ENCODE results near the gene IL10RB. TPM values are rescaled to one million over a fixed set of nuclear protein-coding genes. Genes with fewer than 3 reads are reported as not detected.

Gene IL10RB
- total and polyA plus RNA-seq, 2 experiments from 2014 or later, result 2.2 to 2.5 TPM

DNA sequence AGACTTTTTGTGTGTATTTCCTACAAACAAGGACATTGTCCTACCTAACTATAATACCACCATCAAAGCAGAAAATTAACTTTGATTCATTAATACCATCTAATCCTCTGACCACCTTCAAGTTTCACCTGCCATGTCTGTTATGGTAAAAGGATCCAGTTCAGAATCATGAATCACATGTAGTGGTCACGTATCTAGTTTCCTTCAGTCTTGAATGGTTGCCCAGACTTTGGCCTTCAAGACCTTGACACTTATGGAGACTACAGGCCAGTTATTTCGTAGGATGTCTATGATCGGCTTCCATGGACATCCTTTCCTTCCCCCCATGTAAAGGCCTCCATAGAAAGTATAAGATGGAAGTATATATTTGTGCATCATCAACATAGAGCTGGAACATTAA is 46.9 kb upstream of the IL10RB start:
- Mint-ChIP-seq H3K4me3 (no peak overlapping the region), H3K4me1 (peaks cover 16% of the 10 kb centered on the region), H3K27me3 (ENCODE audit: insufficient read depth, low read depth, poor library complexity) (peaks cover 5% of the 10 kb centered on the region), H3K36me3 (ENCODE audit: low read depth) (no peaks in the 10 kb centered on the region; the same call in 2 of the 3 replicates), H3K27ac (no peak overlapping the region), H3K9me3 (peaks cover 7% of the 10 kb centered on the region; the same call in 2 of the 3 replicates)
- Histone ChIP-seq H3K4me1 (ENCODE audit: insufficient read depth) (peaks cover 9% of the 10 kb centered on the region), H3K36me3 (ENCODE audit: insufficient read depth) (no peaks in the 10 kb centered on the region), H3K79me2 (replicated peaks; ENCODE audit: insufficient read depth) (no peaks in the 10 kb centered on the region), H3K27me3 (ENCODE audit: insufficient read depth) (0 out of 2 replicates have a peak, but pooled peaks cover 3% of the 10 kb centered on the region), H3K4me3 (no peak overlapping the region), H2AFZ (no peak overlapping the region), H3K9me2 (ENCODE audit: insufficient read depth) (peaks cover 10% of the 10 kb centered on the region), H4K20me1 (replicated peaks; ENCODE audit: insufficient read depth) (no peaks in the 10 kb centered on the region), H3F3A (replicated peaks; ENCODE audit: low read depth) (no peaks in the 10 kb centered on the region), H3K27ac (ENCODE audit: low read depth) (no peak overlapping the region), H3K4me2 (no peak overlapping the region)
- TF ChIP-seq POLR2AphosphoS5 (IDR thresholded peaks at IDR 0.05; ENCODE audit: low read depth) (no peak), JUNB (IDR thresholded peaks at IDR 0.05; ENCODE audit: unreplicated experiment) (no peak), EZH2 (IDR thresholded peaks at IDR 0.05; ENCODE audit: low read depth, unreplicated experiment) (no peak), NANOG (IDR thresholded peaks at IDR 0.05; ENCODE audit: borderline replicate concordance) (no peak), ZNF114 (CRISPR knock-in tag; IDR thresholded peaks at IDR 0.05) (no peak), STAT1 (IDR thresholded peaks at IDR 0.05; ENCODE audit: unreplicated experiment) (no peak), ZNF331 (CRISPR knock-in tag; IDR thresholded peaks at IDR 0.05; ENCODE audit: low read depth) (no peak), CREB1 (CRISPR knock-in tag; IDR thresholded peaks at IDR 0.05; ENCODE audit: low read depth) (no peak), EZH2phosphoT487 (IDR thresholded peaks at IDR 0.05; ENCODE audit: unreplicated experiment) (no peak)
- TF ChIP-seq, protein P1, sequence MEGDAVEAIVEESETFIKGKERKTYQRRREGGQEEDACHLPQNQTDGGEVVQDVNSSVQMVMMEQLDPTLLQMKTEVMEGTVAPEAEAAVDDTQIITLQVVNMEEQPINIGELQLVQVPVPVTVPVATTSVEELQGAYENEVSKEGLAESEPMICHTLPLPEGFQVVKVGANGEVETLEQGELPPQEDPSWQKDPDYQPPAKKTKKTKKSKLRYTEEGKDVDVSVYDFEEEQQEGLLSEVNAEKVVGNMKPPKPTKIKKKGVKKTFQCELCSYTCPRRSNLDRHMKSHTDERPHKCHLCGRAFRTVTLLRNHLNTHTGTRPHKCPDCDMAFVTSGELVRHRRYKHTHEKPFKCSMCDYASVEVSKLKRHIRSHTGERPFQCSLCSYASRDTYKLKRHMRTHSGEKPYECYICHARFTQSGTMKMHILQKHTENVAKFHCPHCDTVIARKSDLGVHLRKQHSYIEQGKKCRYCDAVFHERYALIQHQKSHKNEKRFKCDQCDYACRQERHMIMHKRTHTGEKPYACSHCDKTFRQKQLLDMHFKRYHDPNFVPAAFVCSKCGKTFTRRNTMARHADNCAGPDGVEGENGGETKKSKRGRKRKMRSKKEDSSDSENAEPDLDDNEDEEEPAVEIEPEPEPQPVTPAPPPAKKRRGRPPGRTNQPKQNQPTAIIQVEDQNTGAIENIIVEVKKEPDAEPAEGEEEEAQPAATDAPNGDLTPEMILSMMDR (conservative IDR thresholded peaks at IDR 0.05; ENCODE audit: low read depth in 2 of 2), result no peak
- TF ChIP-seq, protein P2, sequence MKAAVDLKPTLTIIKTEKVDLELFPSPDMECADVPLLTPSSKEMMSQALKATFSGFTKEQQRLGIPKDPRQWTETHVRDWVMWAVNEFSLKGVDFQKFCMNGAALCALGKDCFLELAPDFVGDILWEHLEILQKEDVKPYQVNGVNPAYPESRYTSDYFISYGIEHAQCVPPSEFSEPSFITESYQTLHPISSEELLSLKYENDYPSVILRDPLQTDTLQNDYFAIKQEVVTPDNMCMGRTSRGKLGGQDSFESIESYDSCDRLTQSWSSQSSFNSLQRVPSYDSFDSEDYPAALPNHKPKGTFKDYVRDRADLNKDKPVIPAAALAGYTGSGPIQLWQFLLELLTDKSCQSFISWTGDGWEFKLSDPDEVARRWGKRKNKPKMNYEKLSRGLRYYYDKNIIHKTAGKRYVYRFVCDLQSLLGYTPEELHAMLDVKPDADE (IDR thresholded peaks at IDR 0.05), result no peak
- TF ChIP-seq, protein P3, sequence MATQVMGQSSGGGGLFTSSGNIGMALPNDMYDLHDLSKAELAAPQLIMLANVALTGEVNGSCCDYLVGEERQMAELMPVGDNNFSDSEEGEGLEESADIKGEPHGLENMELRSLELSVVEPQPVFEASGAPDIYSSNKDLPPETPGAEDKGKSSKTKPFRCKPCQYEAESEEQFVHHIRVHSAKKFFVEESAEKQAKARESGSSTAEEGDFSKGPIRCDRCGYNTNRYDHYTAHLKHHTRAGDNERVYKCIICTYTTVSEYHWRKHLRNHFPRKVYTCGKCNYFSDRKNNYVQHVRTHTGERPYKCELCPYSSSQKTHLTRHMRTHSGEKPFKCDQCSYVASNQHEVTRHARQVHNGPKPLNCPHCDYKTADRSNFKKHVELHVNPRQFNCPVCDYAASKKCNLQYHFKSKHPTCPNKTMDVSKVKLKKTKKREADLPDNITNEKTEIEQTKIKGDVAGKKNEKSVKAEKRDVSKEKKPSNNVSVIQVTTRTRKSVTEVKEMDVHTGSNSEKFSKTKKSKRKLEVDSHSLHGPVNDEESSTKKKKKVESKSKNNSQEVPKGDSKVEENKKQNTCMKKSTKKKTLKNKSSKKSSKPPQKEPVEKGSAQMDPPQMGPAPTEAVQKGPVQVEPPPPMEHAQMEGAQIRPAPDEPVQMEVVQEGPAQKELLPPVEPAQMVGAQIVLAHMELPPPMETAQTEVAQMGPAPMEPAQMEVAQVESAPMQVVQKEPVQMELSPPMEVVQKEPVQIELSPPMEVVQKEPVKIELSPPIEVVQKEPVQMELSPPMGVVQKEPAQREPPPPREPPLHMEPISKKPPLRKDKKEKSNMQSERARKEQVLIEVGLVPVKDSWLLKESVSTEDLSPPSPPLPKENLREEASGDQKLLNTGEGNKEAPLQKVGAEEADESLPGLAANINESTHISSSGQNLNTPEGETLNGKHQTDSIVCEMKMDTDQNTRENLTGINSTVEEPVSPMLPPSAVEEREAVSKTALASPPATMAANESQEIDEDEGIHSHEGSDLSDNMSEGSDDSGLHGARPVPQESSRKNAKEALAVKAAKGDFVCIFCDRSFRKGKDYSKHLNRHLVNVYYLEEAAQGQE (IDR thresholded peaks at IDR 0.05; ENCODE audit: unreplicated experiment), result no peak
- TF ChIP-seq, protein P4, sequence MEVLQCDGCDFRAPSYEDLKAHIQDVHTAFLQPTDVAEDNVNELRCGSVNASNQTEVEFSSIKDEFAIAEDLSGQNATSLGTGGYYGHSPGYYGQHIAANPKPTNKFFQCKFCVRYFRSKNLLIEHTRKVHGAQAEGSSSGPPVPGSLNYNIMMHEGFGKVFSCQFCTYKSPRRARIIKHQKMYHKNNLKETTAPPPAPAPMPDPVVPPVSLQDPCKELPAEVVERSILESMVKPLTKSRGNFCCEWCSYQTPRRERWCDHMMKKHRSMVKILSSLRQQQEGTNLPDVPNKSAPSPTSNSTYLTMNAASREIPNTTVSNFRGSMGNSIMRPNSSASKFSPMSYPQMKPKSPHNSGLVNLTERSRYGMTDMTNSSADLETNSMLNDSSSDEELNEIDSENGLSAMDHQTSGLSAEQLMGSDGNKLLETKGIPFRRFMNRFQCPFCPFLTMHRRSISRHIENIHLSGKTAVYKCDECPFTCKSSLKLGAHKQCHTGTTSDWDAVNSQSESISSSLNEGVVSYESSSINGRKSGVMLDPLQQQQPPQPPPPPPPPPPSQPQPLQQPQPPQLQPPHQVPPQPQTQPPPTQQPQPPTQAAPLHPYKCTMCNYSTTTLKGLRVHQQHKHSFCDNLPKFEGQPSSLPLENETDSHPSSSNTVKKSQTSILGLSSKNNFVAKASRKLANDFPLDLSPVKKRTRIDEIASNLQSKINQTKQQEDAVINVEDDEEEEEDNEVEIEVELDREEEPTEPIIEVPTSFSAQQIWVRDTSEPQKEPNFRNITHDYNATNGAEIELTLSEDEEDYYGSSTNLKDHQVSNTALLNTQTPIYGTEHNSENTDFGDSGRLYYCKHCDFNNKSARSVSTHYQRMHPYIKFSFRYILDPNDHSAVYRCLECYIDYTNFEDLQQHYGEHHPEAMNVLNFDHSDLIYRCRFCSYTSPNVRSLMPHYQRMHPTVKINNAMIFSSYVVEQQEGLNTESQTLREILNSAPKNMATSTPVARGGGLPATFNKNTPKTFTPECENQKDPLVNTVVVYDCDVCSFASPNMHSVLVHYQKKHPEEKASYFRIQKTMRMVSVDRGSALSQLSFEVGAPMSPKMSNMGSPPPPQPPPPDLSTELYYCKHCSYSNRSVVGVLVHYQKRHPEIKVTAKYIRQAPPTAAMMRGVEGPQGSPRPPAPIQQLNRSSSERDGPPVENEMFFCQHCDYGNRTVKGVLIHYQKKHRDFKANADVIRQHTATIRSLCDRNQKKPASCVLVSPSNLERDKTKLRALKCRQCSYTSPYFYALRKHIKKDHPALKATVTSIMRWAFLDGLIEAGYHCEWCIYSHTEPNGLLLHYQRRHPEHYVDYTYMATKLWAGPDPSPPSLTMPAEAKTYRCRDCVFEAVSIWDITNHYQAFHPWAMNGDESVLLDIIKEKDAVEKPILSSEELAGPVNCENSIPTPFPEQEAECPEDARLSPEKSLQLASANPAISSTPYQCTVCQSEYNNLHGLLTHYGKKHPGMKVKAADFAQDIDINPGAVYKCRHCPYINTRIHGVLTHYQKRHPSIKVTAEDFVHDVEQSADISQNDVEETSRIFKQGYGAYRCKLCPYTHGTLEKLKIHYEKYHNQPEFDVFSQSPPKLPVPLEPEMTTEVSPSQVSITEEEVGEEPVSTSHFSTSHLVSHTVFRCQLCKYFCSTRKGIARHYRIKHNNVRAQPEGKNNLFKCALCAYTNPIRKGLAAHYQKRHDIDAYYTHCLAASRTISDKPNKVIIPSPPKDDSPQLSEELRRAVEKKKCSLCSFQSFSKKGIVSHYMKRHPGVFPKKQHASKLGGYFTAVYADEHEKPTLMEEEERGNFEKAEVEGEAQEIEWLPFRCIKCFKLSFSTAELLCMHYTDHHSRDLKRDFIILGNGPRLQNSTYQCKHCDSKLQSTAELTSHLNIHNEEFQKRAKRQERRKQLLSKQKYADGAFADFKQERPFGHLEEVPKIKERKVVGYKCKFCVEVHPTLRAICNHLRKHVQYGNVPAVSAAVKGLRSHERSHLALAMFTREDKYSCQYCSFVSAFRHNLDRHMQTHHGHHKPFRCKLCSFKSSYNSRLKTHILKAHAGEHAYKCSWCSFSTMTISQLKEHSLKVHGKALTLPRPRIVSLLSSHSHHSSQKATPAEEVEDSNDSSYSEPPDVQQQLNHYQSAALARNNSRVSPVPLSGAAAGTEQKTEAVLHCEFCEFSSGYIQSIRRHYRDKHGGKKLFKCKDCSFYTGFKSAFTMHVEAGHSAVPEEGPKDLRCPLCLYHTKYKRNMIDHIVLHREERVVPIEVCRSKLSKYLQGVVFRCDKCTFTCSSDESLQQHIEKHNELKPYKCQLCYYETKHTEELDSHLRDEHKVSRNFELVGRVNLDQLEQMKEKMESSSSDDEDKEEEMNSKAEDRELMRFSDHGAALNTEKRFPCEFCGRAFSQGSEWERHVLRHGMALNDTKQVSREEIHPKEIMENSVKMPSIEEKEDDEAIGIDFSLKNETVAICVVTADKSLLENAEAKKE (CRISPR knock-in tag; IDR thresholded peaks at IDR 0.05), result no peak
- ATAC-seq (no peak), DNase-seq (ENCODE audit: low spot score) (no peak)
